GM06990 (cell line): ENCODE measurements around the gene FYN.

ENCODE experiments used
- DNase-seq: peaks from one replicate; pipeline ENCODE4 v3.0.0-alpha.2; 2011; ENCODE audit not compliant: insufficient read length; ENCODE audit errors: extremely low read depth
- H3K27me3 ChIP-seq: replicated peaks from 2 replicates; pipeline ENCODE4 v1.6.0; 2011; ENCODE audit warnings: low read length; ENCODE audit not compliant: control insufficient read depth, insufficient read depth
- H3K36me3 ChIP-seq: 2 replicates; pipeline ENCODE4 v1.5.1; 2011; ENCODE audit warnings: low read length; ENCODE audit not compliant: control insufficient read depth, insufficient read depth
- H3K4me3 ChIP-seq: replicated peaks from 2 replicates; pipeline ENCODE4 v1.5.1; 2011; ENCODE audit warnings: low read depth, mild to moderate bottlenecking, control low read depth, low read length
- TF ChIP-seq, protein P1 (sequence below): IDR thresholded peaks from 2 replicates; pipeline ENCODE4 v1.5.1; 2011; ENCODE audit warnings: low read length, control low read depth, mild to moderate bottlenecking, inconsistent platforms; ENCODE audit not compliant: insufficient read depth, poor library complexity, severe bottlenecking

The FYN gene

DNA sequence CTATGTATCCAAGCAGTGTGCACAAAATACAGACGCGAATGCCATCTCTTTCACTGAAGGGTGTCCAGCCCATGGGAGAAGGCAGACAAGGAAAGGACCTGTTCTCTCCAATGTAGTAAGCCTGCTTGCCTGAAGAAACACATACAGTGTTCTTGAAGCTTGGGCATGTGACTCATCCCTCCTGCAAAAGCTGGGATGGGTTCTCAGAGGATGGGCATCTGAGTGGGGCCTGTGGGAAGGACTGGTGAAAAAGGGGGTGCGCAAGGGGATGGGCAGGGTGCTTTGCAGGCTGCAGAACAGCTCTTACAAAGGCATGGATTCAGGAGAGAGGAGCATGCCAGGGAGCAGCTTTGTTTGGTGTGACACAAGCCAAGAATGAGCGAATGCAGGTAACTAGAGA is 128.1 kb downstream of the FYN start:
- no peak for DNase-seq

DNA sequence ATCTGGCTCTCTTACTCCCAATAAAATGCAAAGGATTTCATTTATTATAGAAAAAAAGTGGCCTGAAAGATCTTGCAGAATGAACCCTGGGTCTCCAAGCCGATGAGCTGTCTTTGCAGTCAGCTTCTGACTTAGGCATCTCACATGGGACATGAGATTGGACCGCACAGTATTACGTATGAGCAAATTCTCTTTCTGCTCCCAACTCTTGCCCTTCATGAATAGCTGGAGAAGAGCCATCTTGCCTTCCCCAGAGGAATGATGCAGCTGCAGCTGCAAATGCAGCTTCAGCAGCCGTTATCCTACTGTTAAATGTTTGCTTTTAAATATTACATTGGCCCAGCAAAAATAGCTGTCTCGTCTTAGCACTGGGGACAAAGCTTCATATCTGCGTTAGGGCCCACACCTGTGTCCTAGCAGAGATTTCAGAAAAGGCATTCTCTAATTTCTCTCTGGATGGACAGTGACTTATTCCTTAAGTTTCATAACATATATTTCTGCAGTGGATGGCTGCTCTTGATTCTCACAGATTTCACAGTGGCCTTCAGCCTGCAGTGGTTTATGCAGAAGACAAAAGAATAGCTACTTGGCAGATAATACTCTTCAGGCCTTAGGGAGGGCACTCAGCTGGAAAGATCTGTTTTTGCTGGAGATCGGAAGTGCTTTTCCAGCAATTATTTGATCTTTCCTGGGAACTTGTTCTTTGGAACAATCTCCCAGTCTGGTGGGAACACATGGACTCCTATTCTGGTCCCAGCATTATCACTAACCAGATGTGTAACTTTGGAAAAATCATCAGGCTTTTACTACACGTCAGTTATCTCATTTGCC is 129.2 kb downstream of the FYN start:
- no peak for DNase-seq
- no peaks in the 10 kb centered on the region for H3K36me3 ChIP-seq
- H3K4me3 ChIP-seq, result no peak overlapping the region
- TF ChIP-seq, protein P1, sequence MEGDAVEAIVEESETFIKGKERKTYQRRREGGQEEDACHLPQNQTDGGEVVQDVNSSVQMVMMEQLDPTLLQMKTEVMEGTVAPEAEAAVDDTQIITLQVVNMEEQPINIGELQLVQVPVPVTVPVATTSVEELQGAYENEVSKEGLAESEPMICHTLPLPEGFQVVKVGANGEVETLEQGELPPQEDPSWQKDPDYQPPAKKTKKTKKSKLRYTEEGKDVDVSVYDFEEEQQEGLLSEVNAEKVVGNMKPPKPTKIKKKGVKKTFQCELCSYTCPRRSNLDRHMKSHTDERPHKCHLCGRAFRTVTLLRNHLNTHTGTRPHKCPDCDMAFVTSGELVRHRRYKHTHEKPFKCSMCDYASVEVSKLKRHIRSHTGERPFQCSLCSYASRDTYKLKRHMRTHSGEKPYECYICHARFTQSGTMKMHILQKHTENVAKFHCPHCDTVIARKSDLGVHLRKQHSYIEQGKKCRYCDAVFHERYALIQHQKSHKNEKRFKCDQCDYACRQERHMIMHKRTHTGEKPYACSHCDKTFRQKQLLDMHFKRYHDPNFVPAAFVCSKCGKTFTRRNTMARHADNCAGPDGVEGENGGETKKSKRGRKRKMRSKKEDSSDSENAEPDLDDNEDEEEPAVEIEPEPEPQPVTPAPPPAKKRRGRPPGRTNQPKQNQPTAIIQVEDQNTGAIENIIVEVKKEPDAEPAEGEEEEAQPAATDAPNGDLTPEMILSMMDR, result no peak
- no peaks in the 10 kb centered on the region for H3K27me3 ChIP-seq

More for the DNA sequence above, 128.1 kb downstream of the FYN start:
- TF ChIP-seq, protein P1, result no peak
- H3K27me3 ChIP-seq, result no peaks in the 10 kb centered on the region
- H3K4me3 ChIP-seq, result no peak overlapping the region
- H3K36me3 ChIP-seq, result no peaks in the 10 kb centered on the region

DNA sequence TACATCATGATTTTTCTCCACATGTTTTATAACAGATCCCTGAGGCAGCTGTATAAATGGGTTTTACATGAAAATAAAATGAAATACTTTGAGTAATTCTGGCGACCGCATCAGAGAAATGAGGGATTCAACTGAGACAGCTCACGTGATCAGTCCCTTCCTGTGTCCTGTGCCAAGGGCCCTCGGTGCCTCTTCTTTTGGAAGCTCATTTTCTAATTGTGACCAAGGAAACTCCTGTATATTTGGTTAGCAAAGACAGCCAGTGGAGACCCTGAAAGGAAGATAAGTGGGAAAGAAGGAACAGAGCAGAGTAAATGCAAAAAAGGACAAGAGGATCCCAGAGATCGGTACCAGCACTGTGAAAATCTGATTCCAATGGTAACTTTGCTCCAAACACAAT is 129.9 kb downstream of the FYN start:
- Histone ChIP-seq H3K4me3 (no peak overlapping the region), H3K27me3 (no peaks in the 10 kb centered on the region), H3K36me3 (no peaks in the 10 kb centered on the region)
- no peak for DNase-seq
- TF ChIP-seq, protein P1, result no peak

DNA sequence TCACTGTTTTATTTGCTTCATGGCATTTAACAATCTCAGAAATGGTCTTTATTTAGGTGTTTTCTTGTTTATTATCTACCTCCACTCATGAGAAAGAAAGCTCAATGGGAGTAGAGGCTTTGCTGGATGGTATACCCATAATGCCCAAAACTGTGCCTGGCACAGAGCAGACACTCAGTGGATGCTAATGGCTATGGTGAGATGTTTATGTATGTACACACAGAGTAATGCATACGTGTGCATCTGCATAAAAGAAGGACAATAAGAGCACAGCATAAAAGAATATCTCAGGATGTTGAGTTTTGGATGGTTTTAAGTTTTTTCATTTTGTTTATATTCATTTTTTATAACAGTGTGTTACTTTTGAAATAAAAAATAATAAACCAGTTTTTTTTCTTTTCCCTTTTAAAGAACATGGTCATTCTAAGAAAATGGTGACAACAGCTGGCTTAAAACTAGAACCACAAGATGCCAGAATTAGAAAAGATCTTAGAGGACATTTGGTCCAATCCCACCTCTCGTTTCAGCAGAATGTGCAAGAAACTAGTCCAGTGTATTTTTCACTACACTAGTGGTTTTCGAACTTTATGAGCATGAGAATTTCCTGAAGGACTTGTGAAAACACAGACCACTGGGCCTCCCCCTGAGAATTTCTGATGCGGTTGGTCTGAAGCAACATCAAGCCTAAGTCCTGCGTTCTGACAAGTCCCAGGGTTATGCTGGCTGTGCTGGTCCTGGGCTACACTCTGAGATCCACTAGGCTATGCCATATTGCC is 131.9 kb downstream of the FYN start:
- H3K36me3 ChIP-seq, result no peaks in the 10 kb centered on the region
- DNase-seq, result no peak
- H3K4me3 ChIP-seq, result no peak overlapping the region
- TF ChIP-seq, protein P1, result no peak
- H3K27me3 ChIP-seq, result no peaks in the 10 kb centered on the region

DNA sequence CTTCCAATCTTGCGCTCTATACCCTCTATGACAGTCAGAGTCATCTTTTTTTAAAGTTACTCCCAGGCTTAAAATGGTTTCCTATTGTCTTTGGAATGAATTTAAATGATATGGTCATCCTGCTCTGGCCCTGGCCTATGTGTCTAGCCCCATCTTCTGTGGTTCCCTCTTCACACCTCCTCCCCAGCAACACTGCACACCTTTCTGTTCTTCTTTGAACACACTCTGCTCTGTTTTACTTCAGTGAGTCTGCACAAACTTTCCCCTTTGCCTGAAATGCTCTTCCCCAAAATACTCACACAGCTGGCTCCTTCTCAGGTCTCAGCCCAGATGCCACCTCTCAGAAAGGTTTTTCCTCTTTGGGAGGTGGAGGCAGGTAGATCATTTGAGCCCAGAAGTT is 132.7 kb downstream of the FYN start:
- no peaks in the 10 kb centered on the region for H3K27me3 ChIP-seq
- H3K4me3 ChIP-seq, result no peak overlapping the region
- no peaks in the 10 kb centered on the region for H3K36me3 ChIP-seq
- TF ChIP-seq, protein P1, result no peak
- no peak for DNase-seq
